Activated T-cell treated with anti-CD3 and anti-CD28 coated beads, Interleukin-2, amount 50 U/mL, for 72 hours (primary cell): ENCODE measurements around the gene ALG14. TPM values are rescaled to one million over a fixed set of nuclear protein-coding genes. Genes with fewer than 3 reads are reported as not detected.
A peak's percentile ranks its signal among the peaks of the same experiment; 100 is the strongest.
"Not testable (repeated sequence)": the region's sequence is repeated elsewhere in the genome, so short reads cannot be mapped to it uniquely, and the experiment has no call there.

Source experiments
- ATAC-seq, 2 donors: fragments of 150-1000 bp; cut with Tn5 transposase; replicated peaks in 1 of 2; 2 replicates each; pipeline ENCODE4 v1.10.0; 2021; ENCODE audit warnings: moderate library complexity in 2 of 2, mild to moderate bottlenecking in 1 of 2
- DNase-seq, 2 donors: peaks; one replicate each; pipeline ENCODE4 v3.0.0; 2021 to 2022; ENCODE audit warnings: mixed read lengths in 1 of 2
- H3K27ac Mint-ChIP-seq: one replicate; pipeline ENCODE4 v1.8.0; 2022; ENCODE audit warnings: mild to moderate bottlenecking, moderate library complexity, mixed read lengths
- H3K27me3 Mint-ChIP-seq: one replicate; pipeline ENCODE4 v1.8.0; 2022; ENCODE audit warnings: low read depth, mixed read lengths
- H3K36me3 Mint-ChIP-seq, 2 donors: one replicate each; pipeline ENCODE4 v1.8.0; 2022; ENCODE audit warnings: mixed read lengths in 2 of 2, mild to moderate bottlenecking in 1 of 2; ENCODE audit not compliant: insufficient read depth in 2 of 2
- H3K4me1 Mint-ChIP-seq: one replicate; pipeline ENCODE4 v1.8.0; 2022; ENCODE audit warnings: low read depth, mixed read lengths
- H3K4me3 Mint-ChIP-seq, 2 donors: one replicate each; pipeline ENCODE4 v1.8.0; 2022; ENCODE audit warnings: mild to moderate bottlenecking in 2 of 2, mixed read lengths in 2 of 2, moderate library complexity in 2 of 2
- H3K9me3 Mint-ChIP-seq, 2 donors: one replicate each; pipeline ENCODE4 v1.8.0; 2022; ENCODE audit warnings: mixed read lengths in 2 of 2
- total RNA-seq, 2 donors: library from RNA; stranded (reverse); gene quantifications; one replicate each; pipeline ENCODE4 v1.2.3, GENCODE V29; 2022

Gene ALG14
- total RNA-seq, 2 donors from 2014 or later: 3.4 to 4.1 TPM

DNA sequence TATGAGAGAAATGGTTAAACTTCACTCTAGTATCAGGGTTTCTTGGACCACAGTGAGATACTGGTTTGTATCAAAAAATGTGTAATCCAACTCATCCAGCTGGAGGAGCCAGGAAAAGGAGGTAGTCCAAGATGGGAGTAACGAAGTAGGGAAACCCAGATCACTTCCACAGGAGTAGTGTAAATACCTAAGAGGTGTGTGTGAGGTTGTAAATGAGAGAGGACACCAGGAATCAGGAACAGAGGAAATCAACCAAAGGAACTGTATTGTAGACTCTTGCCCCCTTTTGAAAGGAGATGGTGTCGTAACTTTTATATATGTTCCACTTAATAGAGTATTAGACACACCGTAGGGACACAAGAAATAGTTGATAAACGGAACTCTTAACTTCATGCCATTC, 24.7 kb upstream of the ALG14 start:
- Mint-ChIP-seq H3K36me3 (no peaks in the 10 kb centered on the region), H3K27me3 (no peaks in the 10 kb centered on the region), H3K27ac (no peak overlapping the region), H3K9me3 (peaks cover 0 to under 1% of the 10 kb centered on the region in 2 donors), H3K4me1 (no peaks in the 10 kb centered on the region), H3K4me3 (no peak overlapping the region)
- ATAC-seq: no peak
- no peak for DNase-seq

DNA sequence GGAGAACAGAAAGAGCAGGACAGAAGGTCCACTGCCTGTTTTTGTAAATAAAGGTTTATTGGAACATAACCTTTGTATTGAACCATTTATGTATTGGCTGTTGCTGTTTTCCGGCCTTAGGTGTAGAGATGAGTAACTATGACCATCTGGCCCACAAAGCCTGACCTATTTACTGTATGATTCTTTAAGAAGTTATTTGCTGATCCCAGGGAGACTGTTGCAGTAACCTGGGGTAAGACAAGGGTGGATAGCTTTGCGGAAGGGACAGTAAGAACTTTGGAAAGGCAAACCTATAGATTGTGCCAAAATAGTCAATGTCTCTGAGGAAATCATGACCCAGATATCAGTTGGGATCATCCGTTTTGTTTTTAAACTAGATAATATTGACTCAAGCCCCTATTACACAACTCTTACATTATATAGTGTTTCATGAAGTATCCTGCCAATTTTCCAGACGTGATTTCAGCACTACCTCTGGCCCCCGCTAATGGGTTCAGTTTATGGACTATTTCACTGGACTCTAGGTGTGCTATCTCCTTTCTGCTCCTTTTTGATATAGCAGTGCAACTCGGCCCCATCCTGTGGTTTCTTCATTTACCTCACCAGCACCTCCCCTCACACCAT, 23.6 kb upstream of the ALG14 start:
- no peak for DNase-seq
- no peak for ATAC-seq
- Mint-ChIP-seq H3K27me3 (no peaks in the 10 kb centered on the region), H3K4me3 (no peak overlapping the region), H3K9me3 (peaks cover 0 to 1% of the 10 kb centered on the region in 2 donors), H3K4me1 (no peaks in the 10 kb centered on the region), H3K27ac (no peak overlapping the region), H3K36me3 (no peaks in the 10 kb centered on the region)

DNA sequence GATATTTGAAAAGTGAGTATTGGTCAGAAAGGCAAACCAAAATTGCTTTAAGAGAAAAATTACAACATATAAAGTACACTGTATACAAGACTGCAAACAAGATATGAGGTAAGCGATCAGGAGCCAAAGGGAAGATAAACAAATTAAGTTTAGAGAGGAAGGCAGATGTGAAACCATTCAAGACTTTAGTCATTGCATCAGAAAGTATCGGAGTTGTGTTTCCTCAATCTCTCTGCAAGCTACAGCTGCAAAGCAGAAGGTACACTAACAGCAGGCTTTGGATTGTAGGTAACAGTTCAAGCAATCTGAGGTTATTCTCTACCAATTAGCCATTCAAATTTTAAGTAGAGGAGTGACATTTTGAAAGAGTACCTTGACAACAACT, 23.1 kb upstream of the ALG14 start:
- Mint-ChIP-seq H3K9me3 (peaks cover 0 to 1% of the 10 kb centered on the region in 2 donors), H3K36me3 (no peaks in the 10 kb centered on the region), H3K27me3 (peaks cover 4% of the 10 kb centered on the region), H3K4me3 (no peak overlapping the region), H3K4me1 (no peaks in the 10 kb centered on the region), H3K27ac (no peak overlapping the region)
- ATAC-seq: no peak
- no peak for DNase-seq

DNA sequence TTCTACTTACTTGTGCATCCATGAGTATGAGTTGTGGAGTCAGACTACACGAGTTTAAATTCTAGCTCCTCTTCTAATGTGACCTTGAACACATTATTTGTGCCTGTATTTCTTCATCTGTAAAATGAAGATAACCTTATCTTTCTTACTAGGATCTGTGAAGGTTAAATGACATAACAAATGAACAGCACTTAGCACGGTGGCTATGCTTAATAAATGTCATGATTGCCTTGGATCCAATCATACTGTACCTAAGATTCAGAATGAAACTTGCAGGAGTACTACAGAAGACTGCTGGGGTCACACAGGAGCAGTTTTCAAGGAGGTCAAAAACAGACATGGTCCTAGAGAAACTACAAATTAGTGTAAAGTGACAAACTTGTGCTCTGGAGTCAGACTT, 22.2 kb upstream of the ALG14 start:
- Mint-ChIP-seq H3K27ac (no peak overlapping the region), H3K9me3 (peaks cover 0 to 1% of the 10 kb centered on the region in 2 donors), H3K4me1 (no peaks in the 10 kb centered on the region), H3K4me3 (no peak overlapping the region), H3K27me3 (peaks cover 6% of the 10 kb centered on the region), H3K36me3 (no peaks in the 10 kb centered on the region)
- ATAC-seq (no peak), DNase-seq (no peak)

DNA sequence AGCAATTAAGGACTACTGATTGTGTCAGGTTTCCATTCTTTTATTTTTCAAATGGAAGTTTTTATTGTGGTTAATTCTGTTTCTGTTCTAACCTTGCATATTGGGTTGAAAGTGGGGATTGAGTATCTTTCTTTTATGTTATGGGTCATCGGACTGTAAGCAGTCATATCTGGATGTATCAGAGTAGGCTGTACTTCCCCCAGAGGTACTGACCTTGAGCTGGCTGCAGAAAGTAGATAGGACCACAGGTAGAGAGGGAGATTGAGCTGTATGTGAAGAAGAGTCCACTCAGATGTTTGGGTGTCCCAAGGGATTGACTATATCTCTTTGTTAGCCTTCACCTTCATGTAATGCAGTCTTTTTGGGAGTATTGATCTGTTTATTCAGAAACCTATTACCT, 20.5 kb upstream of the ALG14 start:
- Mint-ChIP-seq H3K27ac (no peak overlapping the region), H3K4me3 (no peak overlapping the region), H3K4me1 (no peaks in the 10 kb centered on the region), H3K36me3 (no peaks in the 10 kb centered on the region), H3K27me3 (peaks cover 9% of the 10 kb centered on the region), H3K9me3 (peaks cover 0 to 1% of the 10 kb centered on the region in 2 donors)
- DNase-seq (no peak), ATAC-seq (no peak)

DNA sequence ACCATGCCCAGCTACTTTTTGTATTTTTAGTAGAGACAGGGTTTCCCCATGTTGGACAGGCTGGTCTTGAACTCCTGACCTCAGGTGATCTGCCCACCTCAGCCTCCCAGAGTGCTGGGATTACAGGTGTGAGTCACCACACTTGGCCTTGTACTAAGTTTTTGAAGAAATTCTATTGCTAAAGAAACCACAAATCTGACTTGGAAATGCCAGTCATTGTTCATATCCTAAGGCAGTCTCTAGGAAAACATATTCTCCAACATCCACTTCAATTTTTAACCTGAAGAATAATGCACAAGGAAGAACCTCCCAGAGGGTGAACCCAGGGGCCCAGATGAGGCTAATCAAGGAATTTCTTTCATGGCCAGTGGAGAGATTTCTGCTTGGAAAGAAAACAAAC, 20.1 kb upstream of the ALG14 start:
- H3K4me1 Mint-ChIP-seq, H3K4me3 Mint-ChIP-seq, DNase-seq, H3K27ac Mint-ChIP-seq, H3K9me3 Mint-ChIP-seq, H3K36me3 Mint-ChIP-seq, ATAC-seq: not testable (repeated sequence)
- peaks cover 11% of the 10 kb centered on the region for H3K27me3 Mint-ChIP-seq

DNA sequence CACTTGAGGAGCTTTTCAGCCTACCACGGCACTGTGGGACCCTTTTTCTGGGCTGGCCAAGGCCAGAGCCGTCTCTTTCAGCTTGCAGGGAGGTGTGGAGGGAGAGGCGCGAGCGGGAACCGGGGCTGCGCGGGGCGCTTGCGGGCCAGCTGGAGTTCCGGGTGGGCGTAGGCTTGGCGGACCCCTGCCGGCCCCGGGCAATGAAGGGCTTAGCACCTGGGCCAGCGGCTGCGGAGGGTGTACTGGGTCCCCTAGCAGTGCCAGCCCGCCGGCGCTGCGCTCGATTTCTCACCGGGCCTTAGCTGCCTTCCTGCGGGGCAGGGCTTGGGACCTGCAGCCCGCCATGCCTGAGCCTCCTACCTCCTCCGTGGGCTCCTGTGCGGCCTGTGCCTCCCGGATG, 18.5 kb upstream of the ALG14 start:
- not testable (repeated sequence) for DNase-seq, H3K36me3 Mint-ChIP-seq, H3K4me3 Mint-ChIP-seq, H3K4me1 Mint-ChIP-seq, ATAC-seq, H3K27ac Mint-ChIP-seq, H3K9me3 Mint-ChIP-seq
- H3K27me3 Mint-ChIP-seq: peaks cover 11% of the 10 kb centered on the region

DNA sequence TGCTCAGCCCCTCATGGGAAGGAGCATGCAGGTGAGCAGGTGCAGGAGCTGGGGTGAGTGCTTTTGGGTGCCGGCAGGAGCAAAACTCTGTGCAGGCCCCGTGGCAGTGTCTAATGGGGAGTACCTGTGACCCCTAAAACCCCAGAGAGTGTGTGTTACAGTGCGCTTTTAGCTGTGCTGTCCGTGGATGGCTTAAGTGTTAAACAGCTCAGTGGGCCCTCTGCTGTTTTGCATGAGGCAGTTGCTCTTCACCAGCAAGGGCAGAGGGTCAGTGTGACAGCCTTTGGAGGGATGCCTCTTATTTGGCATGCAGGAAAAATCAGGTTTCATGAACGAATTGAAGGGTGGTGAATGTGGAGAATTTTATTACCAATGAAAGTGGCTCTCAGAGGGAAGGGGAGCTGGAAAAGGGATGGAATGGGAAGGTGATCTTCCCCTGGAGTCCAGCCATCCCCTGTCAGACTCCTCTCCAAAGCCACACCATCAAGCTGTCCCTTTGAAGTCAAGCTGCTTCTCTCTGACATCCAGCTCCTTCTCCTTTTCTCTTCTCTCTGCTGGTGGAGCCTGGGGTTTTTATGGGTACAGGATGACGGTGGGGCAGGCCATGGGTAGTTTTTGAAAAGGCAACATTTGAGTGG, 17.0 kb upstream of the ALG14 start:
- Mint-ChIP-seq H3K36me3 (no peaks in the 10 kb centered on the region), H3K9me3 (peaks cover 0 to 1% of the 10 kb centered on the region in 2 donors), H3K4me1 (no peaks in the 10 kb centered on the region), H3K27me3 (peaks cover 14% of the 10 kb centered on the region), H3K4me3 (no peak overlapping the region), H3K27ac (no peak overlapping the region)
- ATAC-seq (no peak), DNase-seq (no peak)

DNA sequence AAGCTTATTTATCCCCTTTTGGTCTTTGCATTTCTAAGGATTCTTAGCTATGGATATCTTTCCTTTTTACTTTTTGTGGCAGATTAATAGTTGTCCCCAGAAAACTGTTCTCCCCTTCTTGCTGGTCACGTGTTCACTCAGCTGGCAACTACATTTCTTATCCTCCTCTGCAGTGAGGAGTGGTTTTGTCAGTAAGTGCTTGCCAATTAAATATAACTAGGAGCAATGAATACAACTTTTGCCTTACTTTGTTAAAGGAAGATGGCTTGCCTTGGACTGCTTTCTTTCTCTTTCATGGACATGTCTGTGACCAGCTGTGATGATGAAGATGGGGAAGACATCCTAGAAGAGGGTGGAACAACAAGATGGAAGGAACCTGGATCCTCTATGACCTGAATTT, 15.6 kb upstream of the ALG14 start:
- DNase-seq (no peak), ATAC-seq (no peak)
- no peak overlapping the region for H3K4me3 Mint-ChIP-seq
- H3K36me3 Mint-ChIP-seq: no peaks in the 10 kb centered on the region
- H3K27me3 Mint-ChIP-seq: peaks cover 24% of the 10 kb centered on the region
- no peak overlapping the region for H3K27ac Mint-ChIP-seq
- H3K9me3 Mint-ChIP-seq: peaks cover 0 to 1% of the 10 kb centered on the region in 2 donors
- no peaks in the 10 kb centered on the region for H3K4me1 Mint-ChIP-seq

DNA sequence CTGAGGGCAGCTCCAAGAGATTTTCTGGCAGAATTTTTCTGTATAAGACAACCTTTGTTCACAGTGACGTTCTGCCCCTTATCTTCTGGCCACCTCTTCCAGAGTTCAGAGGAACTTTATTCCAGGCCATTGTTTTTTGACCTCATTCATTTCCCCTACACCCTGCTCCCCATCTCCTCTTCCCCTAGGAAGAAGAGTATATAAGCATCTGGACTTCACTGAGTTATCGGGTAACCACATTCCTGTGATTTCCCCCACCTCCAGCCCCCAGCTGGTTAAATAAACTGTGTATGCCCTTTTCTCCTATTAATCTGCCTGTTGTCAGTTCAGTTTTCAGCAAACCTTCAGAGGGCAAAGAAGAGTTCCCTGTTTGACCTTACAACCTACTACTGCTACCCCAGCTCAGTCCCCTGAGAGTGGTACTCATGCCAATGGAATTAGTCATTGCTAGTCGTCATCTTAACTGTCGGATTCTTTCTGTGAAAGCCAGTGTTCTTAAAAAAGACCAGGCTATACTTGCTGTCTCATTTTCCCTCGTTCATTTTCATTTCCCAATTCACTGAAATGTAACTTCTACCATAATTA, 14.3 kb upstream of the ALG14 start:
- Mint-ChIP-seq H3K27me3 (peaks cover 24% of the 10 kb centered on the region), H3K36me3 (no peaks in the 10 kb centered on the region), H3K4me1 (no peaks in the 10 kb centered on the region), H3K9me3 (no peaks in the 10 kb centered on the region), H3K4me3 (no peak overlapping the region), H3K27ac (no peak overlapping the region)
- no peak for ATAC-seq
- no peak for DNase-seq

DNA sequence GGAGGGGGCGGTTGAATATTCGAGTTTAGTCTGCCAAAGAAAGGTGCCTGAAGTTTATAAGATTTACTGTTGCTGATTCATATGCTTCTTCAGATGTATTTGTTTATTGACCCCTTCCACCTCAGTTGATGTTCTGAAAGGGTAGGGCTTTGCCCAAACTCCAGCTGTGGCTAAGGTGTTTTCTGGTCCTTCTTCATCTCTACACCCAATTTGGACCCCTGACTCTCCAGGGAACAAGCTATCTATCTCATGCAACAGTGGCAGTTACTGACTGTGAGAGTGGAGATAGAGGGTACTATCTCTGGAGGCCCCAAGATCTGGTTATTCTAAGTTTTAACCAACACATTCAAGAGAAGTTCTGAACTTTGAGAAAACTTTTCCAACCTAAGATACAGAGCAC, 12.6 kb upstream of the ALG14 start:
- DNase-seq (no peak), ATAC-seq (no peak)
- no peak overlapping the region for H3K27ac Mint-ChIP-seq
- no peak overlapping the region for H3K4me3 Mint-ChIP-seq
- H3K36me3 Mint-ChIP-seq: no peaks in the 10 kb centered on the region
- H3K4me1 Mint-ChIP-seq: no peaks in the 10 kb centered on the region
- H3K27me3 Mint-ChIP-seq: peaks cover 18% of the 10 kb centered on the region
- no peaks in the 10 kb centered on the region for H3K9me3 Mint-ChIP-seq

DNA sequence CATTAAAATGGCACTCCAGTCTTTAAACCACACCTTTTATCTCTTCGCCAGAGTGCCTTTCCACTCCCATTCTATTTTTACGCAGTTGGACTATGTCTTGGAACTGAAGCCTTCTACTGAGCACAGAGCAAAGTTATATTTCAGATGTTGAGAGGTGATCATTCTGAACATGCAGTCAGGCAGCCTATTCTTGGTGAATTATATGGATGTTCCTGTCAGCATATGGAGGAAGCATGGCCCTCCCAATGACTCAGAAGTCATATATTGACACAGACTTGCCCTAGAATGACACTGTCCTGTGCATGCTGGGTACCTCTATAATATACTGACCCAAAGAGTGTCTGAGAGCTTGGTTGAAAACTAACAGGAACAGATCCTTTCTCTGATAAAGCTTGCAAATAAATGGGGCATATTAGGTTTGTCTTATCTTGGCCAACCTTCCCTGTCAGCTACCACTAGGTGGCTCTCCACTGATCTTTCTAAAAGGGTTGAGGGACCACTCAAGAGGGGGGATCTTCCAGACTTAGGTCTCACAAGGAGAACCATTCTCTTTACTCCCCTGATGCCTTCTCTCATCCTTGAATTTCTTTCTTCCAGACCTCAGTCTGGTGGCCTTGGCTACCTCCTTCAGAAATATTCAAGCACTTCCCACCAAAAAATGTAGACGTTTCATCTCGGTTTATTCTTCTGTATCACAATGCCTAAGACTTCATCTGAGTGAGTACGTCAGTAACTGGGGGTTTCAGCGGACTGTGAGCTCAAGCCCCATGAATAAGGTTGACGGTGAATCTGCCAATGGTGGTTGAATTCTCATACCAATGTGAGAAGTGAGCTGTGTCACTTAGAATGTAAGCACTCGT, 11.8 kb upstream of the ALG14 start:
- no peak overlapping the region for H3K27ac Mint-ChIP-seq
- no peaks in the 10 kb centered on the region for H3K36me3 Mint-ChIP-seq
- no peak overlapping the region for H3K4me3 Mint-ChIP-seq
- DNase-seq (peak; percentile 18 to 23), ATAC-seq (peak; percentile 53 to 61)
- H3K4me1 Mint-ChIP-seq: no peaks in the 10 kb centered on the region
- H3K27me3 Mint-ChIP-seq: peaks cover 18% of the 10 kb centered on the region
- H3K9me3 Mint-ChIP-seq: no peaks in the 10 kb centered on the region

DNA sequence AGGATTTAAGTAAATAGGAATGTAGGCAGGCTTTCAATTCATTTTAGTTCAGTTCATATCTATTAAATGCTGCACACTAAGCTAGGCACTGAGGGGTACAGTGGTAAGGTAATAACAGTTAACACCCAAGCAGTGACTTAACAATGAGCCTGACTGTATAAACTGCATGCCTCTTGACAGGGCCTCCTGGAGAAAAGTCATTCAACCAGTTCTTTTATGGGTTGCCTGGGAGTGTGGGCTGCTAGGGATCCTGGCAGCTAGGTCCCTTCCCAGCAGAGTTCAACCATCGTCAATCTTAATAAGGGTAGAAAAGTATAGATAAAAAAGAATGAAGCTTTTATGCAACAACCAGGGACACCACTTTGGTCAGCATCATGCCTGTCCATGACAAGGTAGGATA, 8.1 kb upstream of the ALG14 start:
- ATAC-seq: no peak
- Mint-ChIP-seq H3K4me1 (no peaks in the 10 kb centered on the region), H3K4me3 (no peak overlapping the region), H3K27me3 (peaks cover 13% of the 10 kb centered on the region), H3K36me3 (no peaks in the 10 kb centered on the region), H3K9me3 (no peaks in the 10 kb centered on the region), H3K27ac (no peak overlapping the region)
- DNase-seq: no peak
